Measurements from ENCODE around the gene TMEM87B. TPM values are rescaled to one million over a fixed set of nuclear protein-coding genes. Genes with fewer than 3 reads are reported as not detected.

Gene TMEM87B
- total RNA-seq, 4 donors from 2014 or later, result 30.6 to 35.8 (median 34.9) TPM

DNA sequence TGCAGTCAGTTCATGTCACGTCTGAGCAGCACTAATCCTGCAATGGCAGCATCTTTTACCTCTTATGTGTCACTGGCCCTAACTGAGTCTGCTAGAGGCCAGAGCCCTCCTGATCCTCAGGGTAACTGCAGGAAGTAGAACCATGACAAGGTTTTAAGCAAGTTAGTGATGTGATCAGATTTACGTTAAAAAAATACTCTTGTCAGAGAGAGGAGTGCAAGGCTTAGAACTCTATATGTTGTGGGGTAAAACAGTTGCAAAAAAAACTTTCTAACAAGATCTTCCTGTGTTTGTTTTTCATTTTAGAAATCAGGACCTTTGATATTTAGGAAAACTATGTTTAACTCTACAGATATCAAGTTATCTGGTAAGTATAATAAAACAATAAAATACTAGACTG, 4.6 kb downstream of the TMEM87B start:
- H3K4me3 ChIP-seq (replicated peaks in 1 of 3), result no peak overlapping the region
- intact Hi-C loops (cut with DNase I), result no loop called here

DNA sequence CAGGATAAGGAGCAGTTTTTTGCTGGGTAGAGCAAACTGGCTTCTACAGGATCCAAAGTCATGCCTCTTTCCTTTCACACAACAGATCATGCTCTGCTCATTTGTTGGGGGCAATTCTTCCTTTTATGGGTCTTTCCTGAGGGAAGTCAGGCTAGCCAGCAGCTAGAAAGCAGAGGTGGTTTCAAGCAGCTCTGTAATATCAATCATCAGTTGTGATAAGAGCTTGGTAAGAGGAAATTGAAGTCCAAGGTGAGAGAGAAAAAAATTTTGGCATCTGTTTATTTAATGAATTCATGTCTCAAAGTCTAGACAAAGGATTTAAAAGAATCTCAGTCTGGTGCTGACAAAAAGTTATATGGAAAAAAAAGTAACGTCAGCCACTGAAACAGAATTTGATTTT, 6.2 kb downstream of the TMEM87B start:
- H3K36me3 ChIP-seq, result peaks cover 3 to 12% of the 10 kb centered on the region in 2 donors
- H3K9me3 ChIP-seq, result no peaks in the 10 kb centered on the region
- DNase-seq, result no peak
- H3K4me1 ChIP-seq, result peaks cover 8 to 19% of the 10 kb centered on the region in 2 donors
- H3K27me3 ChIP-seq, result no peaks in the 10 kb centered on the region
- TF ChIP-seq, protein P1, sequence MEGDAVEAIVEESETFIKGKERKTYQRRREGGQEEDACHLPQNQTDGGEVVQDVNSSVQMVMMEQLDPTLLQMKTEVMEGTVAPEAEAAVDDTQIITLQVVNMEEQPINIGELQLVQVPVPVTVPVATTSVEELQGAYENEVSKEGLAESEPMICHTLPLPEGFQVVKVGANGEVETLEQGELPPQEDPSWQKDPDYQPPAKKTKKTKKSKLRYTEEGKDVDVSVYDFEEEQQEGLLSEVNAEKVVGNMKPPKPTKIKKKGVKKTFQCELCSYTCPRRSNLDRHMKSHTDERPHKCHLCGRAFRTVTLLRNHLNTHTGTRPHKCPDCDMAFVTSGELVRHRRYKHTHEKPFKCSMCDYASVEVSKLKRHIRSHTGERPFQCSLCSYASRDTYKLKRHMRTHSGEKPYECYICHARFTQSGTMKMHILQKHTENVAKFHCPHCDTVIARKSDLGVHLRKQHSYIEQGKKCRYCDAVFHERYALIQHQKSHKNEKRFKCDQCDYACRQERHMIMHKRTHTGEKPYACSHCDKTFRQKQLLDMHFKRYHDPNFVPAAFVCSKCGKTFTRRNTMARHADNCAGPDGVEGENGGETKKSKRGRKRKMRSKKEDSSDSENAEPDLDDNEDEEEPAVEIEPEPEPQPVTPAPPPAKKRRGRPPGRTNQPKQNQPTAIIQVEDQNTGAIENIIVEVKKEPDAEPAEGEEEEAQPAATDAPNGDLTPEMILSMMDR (IDR thresholded peaks at IDR 0.05), result no peak
- no peak for TF ChIP-seq POLR2A (IDR thresholded peaks at IDR 0.05)
- intact Hi-C loops (cut with DNase I), result no loop called here
- H3K27ac ChIP-seq, result no peak overlapping the region
- H3K4me3 ChIP-seq (replicated peaks in 1 of 3), result no peak overlapping the region
- 88 to 94% methylated on average over 1 of the region's 1 CpG for WGBS, 2 donors

More for the DNA sequence above, 4.6 kb downstream of the TMEM87B start:
- no peak for DNase-seq
- H3K27me3 ChIP-seq, result no peaks in the 10 kb centered on the region
- no peak overlapping the region for H3K27ac ChIP-seq
- no peaks in the 10 kb centered on the region for H3K9me3 ChIP-seq
- 96 to 100% methylated on average over 2 of the region's 2 CpGs for WGBS, 2 donors
- peaks cover 8 to 19% of the 10 kb centered on the region in 2 donors for H3K4me1 ChIP-seq
- TF ChIP-seq POLR2A (IDR thresholded peaks at IDR 0.05), result no peak
- TF ChIP-seq, protein P1 (IDR thresholded peaks at IDR 0.05), result no peak
- H3K36me3 ChIP-seq, result peaks cover 3 to 5% of the 10 kb centered on the region in 2 donors

DNA sequence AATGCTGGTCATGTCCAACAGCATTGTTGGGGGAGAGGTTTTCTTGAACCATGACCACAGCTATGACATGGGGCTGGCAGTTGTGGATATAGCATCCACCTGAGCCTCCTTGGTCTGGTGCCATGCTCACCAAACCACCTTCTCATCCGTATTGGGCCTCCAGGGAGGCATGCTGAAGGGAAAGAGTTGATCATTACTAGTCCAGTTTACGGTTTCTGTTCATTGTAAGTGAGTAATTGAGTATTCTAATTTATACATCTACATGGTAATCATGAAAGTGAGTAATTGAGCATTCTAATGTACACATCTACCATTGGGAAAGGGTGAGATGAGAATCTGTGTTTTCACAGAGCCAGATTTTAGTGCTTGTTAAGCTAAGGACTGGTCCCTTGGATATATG, 6.8 kb downstream of the TMEM87B start:
- no peak for TF ChIP-seq POLR2A (IDR thresholded peaks at IDR 0.05)
- TF ChIP-seq, protein P1 (IDR thresholded peaks at IDR 0.05), result no peak
- Histone ChIP-seq H3K27ac (no peak overlapping the region), H3K9me3 (no peaks in the 10 kb centered on the region), H3K36me3 (peaks cover 3 to 12% of the 10 kb centered on the region in 2 donors), H3K4me1 (peaks cover 5 to 14% of the 10 kb centered on the region in 2 donors), H3K27me3 (no peaks in the 10 kb centered on the region), H3K4me3 (replicated peaks in 1 of 3) (no peak overlapping the region)
- 90 to 93% methylated on average over 2 of the region's 2 CpGs for WGBS, 2 donors
- intact Hi-C loops (cut with DNase I), result no loop called here
- no peak for DNase-seq

DNA sequence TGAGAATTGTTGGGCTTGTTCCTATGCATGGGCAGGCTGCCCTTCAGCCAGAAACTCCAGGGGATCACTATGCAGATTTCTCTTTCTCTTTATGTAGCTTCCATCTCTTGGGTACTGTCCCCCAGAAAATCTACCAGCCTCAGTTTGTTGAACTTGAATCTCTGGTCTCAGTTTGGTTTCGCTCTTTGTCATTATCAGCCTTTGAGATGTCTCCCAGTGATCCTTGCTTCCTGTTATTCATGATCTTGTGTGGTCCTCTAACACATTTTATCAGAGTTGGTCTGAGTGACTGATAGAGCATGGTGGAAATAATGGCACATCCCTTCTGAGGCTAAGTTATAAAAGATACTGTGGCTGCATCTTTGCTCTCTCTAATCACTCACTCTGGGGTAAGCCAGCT, 7.8 kb downstream of the TMEM87B start:
- Histone ChIP-seq H3K27ac (no peak overlapping the region), H3K9me3 (no peaks in the 10 kb centered on the region), H3K27me3 (no peaks in the 10 kb centered on the region), H3K4me3 (replicated peaks in 1 of 3) (no peak overlapping the region), H3K36me3 (peaks cover 14 to 19% of the 10 kb centered on the region in 2 donors), H3K4me1 (peaks cover 0 to 4% of the 10 kb centered on the region in 2 donors)
- 93 to 95% methylated on average over 1 of the region's 1 CpG for WGBS, 2 donors
- intact Hi-C loops (cut with DNase I), result no loop called here
- no peak for TF ChIP-seq POLR2A (IDR thresholded peaks at IDR 0.05)
- TF ChIP-seq, protein P1 (IDR thresholded peaks at IDR 0.05), result no peak
- DNase-seq, result no peak

DNA sequence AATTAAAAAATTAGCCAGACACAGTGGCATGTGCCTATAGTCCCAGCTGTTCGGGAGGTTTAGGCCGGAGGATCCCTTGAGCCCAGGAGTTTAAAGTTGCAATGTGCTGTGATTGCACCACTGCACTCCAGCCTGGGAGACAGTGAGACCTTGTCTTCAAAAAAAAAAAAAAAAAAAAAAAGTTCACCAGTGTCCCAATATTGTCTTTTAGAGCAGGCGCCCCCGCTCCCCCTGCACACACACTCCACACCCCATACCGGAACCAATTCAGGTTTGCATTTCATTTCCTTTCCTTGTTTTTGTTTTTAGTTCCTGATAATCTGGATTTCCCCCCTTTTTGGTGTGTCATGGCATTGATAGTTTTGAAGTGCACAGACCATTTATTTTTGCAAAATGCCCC, 10.4 kb downstream of the TMEM87B start:
- no peak overlapping the region for H3K4me3 ChIP-seq (replicated peaks in 1 of 3)
- H3K36me3 ChIP-seq, result peaks cover 18% of the 10 kb centered on the region in 2 donors
- H3K27me3 ChIP-seq, result no peaks in the 10 kb centered on the region
- H3K27ac ChIP-seq, result no peak overlapping the region
- H3K9me3 ChIP-seq, result no peaks in the 10 kb centered on the region
- no peak for TF ChIP-seq POLR2A (IDR thresholded peaks at IDR 0.05)
- TF ChIP-seq, protein P1 (IDR thresholded peaks at IDR 0.05), result no peak
- no peaks in the 10 kb centered on the region for H3K4me1 ChIP-seq
- no peak for DNase-seq
- intact Hi-C loops (cut with DNase I), result no loop called here
- WGBS, 2 donors, result 81 to 94% methylated on average over 5 of the region's 5 CpGs

Measured in thyroid gland (tissue), 4 donors.